Measurements from ENCODE around the gene PLXNA4.

- TF ChIP-seq EZH2 (IDR thresholded peaks at IDR 0.05; ENCODE audit: borderline replicate concordance, low read depth, low read length, poor library complexity, severe bottlenecking) = no peak
- TF ChIP-seq CTCF (conservative IDR thresholded peaks at IDR 0.05; ENCODE audit: low read depth, low read length) = no peak
These were observed 435.2 kb downstream of the PLXNA4 start for GRCh38 chr7:132141109-132141508.

Data from A673 (cell line).